Measurements from ENCODE around the gene ARNT2. TPM values are rescaled to one million over a fixed set of nuclear protein-coding genes. Genes with fewer than 3 reads are reported as not detected.

Gene ARNT2
- total RNA-seq, 4 donors from 2014 or later = 5.1 to 8.8 (median 6.8) TPM

DNA sequence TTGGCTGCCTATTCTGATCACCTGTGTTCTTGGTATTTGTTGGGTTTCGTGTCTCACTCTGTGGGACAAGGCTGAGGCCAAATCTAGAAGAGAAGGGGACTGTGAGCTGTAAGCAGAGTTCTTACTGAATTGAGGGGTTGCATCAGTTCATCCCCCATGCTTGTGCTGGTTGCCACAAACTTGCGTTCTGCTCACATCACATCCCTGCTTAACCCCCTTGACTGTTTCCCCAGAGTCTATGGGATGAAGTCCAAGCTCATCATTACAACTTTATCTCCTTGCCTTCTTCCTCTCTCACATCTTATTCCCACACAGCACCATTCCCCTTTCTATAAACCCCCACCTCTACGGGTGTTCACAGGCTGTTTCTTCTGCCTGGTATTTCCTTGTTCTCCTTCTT lies 147.2 kb downstream of the ARNT2 start:
- WGBS, 2 donors = 93% methylated on average over 3 of the region's 3 CpGs
- TF ChIP-seq, protein P1, sequence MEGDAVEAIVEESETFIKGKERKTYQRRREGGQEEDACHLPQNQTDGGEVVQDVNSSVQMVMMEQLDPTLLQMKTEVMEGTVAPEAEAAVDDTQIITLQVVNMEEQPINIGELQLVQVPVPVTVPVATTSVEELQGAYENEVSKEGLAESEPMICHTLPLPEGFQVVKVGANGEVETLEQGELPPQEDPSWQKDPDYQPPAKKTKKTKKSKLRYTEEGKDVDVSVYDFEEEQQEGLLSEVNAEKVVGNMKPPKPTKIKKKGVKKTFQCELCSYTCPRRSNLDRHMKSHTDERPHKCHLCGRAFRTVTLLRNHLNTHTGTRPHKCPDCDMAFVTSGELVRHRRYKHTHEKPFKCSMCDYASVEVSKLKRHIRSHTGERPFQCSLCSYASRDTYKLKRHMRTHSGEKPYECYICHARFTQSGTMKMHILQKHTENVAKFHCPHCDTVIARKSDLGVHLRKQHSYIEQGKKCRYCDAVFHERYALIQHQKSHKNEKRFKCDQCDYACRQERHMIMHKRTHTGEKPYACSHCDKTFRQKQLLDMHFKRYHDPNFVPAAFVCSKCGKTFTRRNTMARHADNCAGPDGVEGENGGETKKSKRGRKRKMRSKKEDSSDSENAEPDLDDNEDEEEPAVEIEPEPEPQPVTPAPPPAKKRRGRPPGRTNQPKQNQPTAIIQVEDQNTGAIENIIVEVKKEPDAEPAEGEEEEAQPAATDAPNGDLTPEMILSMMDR (IDR thresholded peaks at IDR 0.05) = no peak
- no peak for TF ChIP-seq POLR2A (IDR thresholded peaks at IDR 0.05)
- no peak overlapping the region for H3K27ac ChIP-seq
- H3K4me3 ChIP-seq = no peak overlapping the region
- H3K27me3 ChIP-seq = no peaks in the 10 kb centered on the region
- no peaks in the 10 kb centered on the region for H3K9me3 ChIP-seq
- H3K4me1 ChIP-seq = peaks cover 0 to 9% (median 0%) of the 10 kb centered on the region in 4 donors
- no peak for DNase-seq (ENCODE audit: low spot score in 2 of 2)
- peaks cover 0 to 9% (median 0%) of the 10 kb centered on the region in 3 donors for H3K36me3 ChIP-seq

DNA sequence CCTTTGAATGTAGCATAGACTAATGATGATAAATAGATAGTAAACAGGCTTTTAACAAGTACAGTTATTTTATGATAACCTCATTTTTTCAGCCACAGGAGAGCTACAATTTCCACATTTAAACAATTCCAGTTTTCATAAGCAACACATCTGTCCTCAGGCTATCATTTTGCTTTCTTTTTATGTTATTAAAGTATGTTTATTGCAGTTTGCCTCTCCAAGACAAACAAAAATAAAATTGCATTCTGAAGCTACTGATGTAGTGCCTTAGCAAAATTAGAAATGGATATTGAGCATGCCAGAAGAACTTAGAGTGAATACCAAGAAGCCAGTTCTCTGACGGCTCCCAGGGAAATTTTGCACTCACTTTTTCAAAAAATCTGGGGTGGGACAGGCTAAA lies 150.4 kb downstream of the ARNT2 start:
- Histone ChIP-seq H3K27ac (peak overlapping the region in 1 of 4 donors; percentile 25), H3K4me1 (peaks cover 0 to 9% (median 0%) of the 10 kb centered on the region in 4 donors), H3K4me3 (no peak overlapping the region), H3K36me3 (peaks cover 0 to 20% (median 0%) of the 10 kb centered on the region in 3 donors), H3K9me3 (no peaks in the 10 kb centered on the region), H3K27me3 (no peaks in the 10 kb centered on the region)
- WGBS, 2 donors = 59 to 65% methylated on average over 1 of the region's 1 CpG
- TF ChIP-seq, protein P1 (IDR thresholded peaks at IDR 0.05) = no peak
- TF ChIP-seq POLR2A (IDR thresholded peaks at IDR 0.05) (no peak), EP300 (IDR thresholded peaks at IDR 0.05) (no peak)
- no peak for DNase-seq (ENCODE audit: low spot score in 2 of 2)

DNA sequence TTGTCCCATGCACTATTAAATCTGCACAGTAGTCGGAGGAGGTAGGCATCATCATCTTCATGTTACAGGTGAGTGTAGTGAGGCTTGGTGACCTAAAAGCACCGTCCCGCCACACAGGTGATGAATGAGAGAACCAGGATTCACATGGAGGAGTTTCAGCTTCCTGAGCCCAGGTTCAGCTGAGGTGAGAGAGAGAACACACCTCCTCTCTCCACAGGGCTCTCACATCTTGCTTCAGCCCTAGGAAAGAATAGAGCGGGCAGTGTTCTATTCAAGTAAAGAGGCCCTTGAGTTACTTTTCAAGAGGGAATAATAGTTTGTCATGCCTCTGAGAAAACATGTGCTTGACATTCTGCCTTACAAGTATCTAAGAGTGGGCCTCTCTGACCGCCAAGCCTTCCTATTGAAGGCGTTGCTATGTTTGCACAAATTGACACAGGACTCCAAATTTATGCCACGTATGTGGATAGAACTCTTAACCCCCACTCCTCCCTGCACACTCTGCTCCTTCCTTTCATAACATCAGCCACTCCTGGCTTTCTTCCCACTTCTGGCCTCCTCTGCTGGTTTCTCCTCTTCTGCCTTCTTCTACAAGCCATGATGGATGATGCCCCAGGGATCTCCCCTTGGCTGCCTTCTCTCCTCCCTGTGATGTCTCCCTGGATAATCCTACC lies 152.6 kb downstream of the ARNT2 start:
- H3K4me1 ChIP-seq = peaks cover 0 to 15% (median 0%) of the 10 kb centered on the region in 4 donors
- H3K36me3 ChIP-seq = peaks cover 0 to 20% (median 0%) of the 10 kb centered on the region in 3 donors
- 85 to 86% methylated on average over 7 of the region's 7 CpGs for WGBS, 2 donors
- no peak for DNase-seq (ENCODE audit: low spot score in 2 of 2)
- no peaks in the 10 kb centered on the region for H3K9me3 ChIP-seq
- no peak overlapping the region for H3K27ac ChIP-seq
- no peak overlapping the region for H3K4me3 ChIP-seq
- TF ChIP-seq, protein P1 (IDR thresholded peaks at IDR 0.05) = no peak
- no peak for TF ChIP-seq EP300 (IDR thresholded peaks at IDR 0.05)
- no peak for TF ChIP-seq POLR2A (IDR thresholded peaks at IDR 0.05)
- H3K27me3 ChIP-seq = no peaks in the 10 kb centered on the region

DNA sequence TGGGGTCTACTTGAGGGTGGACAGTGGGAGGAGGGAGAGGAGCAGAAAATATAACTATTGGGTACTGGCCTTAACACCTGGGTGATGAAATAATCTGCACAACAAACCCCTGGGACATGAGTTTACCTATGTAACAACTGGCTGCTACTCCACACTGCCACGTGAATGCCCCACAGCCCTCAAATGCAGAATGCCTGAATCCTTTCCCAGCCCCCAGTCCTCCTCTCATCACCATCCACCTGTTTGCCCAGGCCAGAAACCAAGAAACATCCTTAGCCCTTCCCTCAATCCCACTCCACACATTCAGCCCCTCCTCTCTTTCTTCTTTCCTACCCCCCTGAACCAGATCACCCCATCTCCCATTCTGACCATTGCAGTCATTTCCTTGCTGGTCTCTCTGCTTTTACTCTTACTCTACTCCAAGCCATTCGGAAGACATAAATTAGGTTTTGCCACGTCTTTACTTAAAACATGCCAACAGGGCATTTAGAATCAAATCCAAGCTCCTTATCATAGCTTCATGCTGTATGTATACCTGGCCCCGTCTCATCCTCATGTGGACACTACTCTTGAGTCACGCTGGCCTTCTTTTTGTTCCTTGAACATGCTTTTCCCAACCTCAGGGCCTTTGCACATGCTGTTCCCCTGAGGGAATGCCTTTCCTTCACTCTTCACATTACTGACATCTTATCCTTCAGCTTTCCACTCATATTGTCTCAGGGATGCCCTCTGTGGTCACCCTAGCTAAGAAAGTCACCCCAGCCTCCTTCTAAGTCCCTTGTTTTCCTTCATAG lies 153.5 kb downstream of the ARNT2 start:
- TF ChIP-seq, protein P1 (IDR thresholded peaks at IDR 0.05) = no peak
- TF ChIP-seq POLR2A (IDR thresholded peaks at IDR 0.05) = no peak
- 93 to 97% methylated on average over 5 of the region's 5 CpGs for WGBS, 2 donors
- DNase-seq (ENCODE audit: low spot score in 2 of 2) = no peak
- no peaks in the 10 kb centered on the region for H3K27me3 ChIP-seq
- H3K4me3 ChIP-seq = no peak overlapping the region
- H3K4me1 ChIP-seq = peaks cover 0 to 19% (median 0%) of the 10 kb centered on the region in 4 donors
- no peak overlapping the region for H3K27ac ChIP-seq
- no peaks in the 10 kb centered on the region for H3K9me3 ChIP-seq
- peaks cover 0 to 20% (median 0%) of the 10 kb centered on the region in 3 donors for H3K36me3 ChIP-seq
